ENCODE data around the gene RAPGEF1.

DNA sequence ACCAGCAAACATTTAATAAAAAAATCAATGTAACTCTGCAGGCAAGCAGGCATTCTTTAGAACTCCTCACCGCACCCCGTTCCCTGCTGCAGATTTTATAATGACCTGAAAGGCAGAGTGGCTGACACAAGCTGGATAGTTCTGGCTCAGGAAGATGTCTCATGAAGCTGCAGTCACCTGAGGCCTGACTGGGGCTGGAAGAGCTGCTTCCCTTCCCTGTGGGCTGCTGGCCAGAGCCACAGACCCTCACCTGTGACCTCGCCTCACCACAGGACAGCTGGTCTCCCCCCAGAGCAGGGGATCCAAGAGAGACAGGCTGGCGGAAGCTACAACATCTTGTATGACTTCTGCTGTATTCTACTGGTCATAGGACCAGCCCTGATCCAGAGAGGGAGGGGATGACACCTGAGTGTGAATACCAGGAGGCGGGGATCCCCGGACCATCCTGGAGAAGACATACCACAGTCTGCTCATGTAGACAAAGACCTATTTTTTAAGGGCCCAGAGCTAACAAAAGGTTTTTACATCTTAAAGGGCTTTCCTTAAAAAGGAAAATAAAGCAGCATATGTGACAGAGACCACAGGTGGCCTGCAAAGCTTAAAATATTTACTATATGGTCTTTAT, 43.9 kb downstream of the RAPGEF1 start:
- TF ChIP-seq, protein P1, sequence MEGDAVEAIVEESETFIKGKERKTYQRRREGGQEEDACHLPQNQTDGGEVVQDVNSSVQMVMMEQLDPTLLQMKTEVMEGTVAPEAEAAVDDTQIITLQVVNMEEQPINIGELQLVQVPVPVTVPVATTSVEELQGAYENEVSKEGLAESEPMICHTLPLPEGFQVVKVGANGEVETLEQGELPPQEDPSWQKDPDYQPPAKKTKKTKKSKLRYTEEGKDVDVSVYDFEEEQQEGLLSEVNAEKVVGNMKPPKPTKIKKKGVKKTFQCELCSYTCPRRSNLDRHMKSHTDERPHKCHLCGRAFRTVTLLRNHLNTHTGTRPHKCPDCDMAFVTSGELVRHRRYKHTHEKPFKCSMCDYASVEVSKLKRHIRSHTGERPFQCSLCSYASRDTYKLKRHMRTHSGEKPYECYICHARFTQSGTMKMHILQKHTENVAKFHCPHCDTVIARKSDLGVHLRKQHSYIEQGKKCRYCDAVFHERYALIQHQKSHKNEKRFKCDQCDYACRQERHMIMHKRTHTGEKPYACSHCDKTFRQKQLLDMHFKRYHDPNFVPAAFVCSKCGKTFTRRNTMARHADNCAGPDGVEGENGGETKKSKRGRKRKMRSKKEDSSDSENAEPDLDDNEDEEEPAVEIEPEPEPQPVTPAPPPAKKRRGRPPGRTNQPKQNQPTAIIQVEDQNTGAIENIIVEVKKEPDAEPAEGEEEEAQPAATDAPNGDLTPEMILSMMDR (IDR thresholded peaks at IDR 0.05): no peak
- TF ChIP-seq POLR2A (IDR thresholded peaks at IDR 0.05) (no peak), EP300 (IDR thresholded peaks at IDR 0.05) (no peak)
